Body of pancreas (tissue), 4 donors: Measurements from ENCODE around the gene PRSS48.

Source experiments
- POLR2A ChIP-seq, 3 donors: fragments of 450-650 bp; IDR thresholded peaks; one replicate each; pipeline ENCODE4 v1.6.1; 2016; ENCODE audit warnings: antibody characterized with exemption in 3 of 3, mild to moderate bottlenecking in 2 of 3
- TF ChIP-seq, protein P1 (sequence below), 7 experiments: fragments of 450-650 bp in 4 of 7; fragments of 200-600 bp in 3 of 7; sonication (generic) in 3 of 7; IDR thresholded peaks; one replicate each; pipeline ENCODE4 v1.5.1; 2016 to 2019; ENCODE audit warnings: antibody characterized with exemption in 7 of 7

DNA sequence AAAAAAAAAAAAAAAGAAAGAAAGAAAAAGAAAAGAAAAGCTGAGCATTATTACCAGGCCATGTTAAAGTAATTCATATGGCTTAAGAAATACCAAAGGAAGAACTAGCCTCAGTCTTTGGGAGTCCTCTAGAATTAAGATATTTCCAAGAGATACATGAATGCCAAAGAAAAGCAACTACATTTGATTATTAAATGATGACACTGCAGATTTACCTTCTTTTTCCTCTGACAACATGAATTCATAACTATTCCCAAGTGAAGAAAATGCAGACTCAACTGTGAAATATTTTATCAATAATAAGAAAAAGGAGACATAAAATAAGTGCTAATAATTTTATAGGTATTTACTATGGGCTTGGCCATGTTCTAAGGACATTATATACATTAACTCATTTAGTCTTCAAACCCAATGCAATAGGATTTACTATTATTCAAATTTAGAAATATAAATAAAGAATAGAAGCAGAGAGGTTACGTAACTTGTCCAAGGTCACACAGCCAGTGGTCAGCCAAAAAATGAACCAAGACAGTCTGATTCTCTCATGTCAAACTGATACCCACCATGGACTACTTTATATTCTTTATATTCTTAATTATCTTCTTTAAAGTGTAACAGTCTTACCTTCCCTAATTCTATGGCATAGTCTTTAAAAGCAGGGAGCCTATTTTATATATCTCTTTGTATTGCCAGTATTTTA, 41.5 kb downstream of the PRSS48 start:
- TF ChIP-seq, protein P1, sequence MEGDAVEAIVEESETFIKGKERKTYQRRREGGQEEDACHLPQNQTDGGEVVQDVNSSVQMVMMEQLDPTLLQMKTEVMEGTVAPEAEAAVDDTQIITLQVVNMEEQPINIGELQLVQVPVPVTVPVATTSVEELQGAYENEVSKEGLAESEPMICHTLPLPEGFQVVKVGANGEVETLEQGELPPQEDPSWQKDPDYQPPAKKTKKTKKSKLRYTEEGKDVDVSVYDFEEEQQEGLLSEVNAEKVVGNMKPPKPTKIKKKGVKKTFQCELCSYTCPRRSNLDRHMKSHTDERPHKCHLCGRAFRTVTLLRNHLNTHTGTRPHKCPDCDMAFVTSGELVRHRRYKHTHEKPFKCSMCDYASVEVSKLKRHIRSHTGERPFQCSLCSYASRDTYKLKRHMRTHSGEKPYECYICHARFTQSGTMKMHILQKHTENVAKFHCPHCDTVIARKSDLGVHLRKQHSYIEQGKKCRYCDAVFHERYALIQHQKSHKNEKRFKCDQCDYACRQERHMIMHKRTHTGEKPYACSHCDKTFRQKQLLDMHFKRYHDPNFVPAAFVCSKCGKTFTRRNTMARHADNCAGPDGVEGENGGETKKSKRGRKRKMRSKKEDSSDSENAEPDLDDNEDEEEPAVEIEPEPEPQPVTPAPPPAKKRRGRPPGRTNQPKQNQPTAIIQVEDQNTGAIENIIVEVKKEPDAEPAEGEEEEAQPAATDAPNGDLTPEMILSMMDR (IDR thresholded peaks at IDR 0.05) = no peak
- no peak for TF ChIP-seq POLR2A (IDR thresholded peaks at IDR 0.05)
